Uterus (tissue), 4 donors: Measurements from ENCODE around the gene MRPL48. TPM values are rescaled to one million over a fixed set of nuclear protein-coding genes. Genes with fewer than 3 reads are reported as not detected.

Source experiments
- DNase-seq, 2 donors: peaks; one replicate each; pipeline ENCODE4 v3.0.0-alpha.2; 2019 to 2020
- H3K27ac ChIP-seq, 2 donors: fragments of 200-600 bp; sonication (generic); 1 replicate in 1 of 2; 2 replicates in 1 of 2; pipeline ENCODE4 v1.5.1; 2016 to 2018
- H3K27me3 ChIP-seq, 2 donors: fragments of 200-600 bp; sonication (generic); one replicate each; pipeline ENCODE4 v1.5.1; 2018 to 2019; ENCODE audit warnings: control low read depth in 1 of 2
- H3K36me3 ChIP-seq, 2 donors: fragments of 200-600 bp; sonication (generic); one replicate each; pipeline ENCODE4 v1.5.1; 2019; ENCODE audit warnings: control low read depth in 1 of 2
- H3K4me1 ChIP-seq, 2 donors: fragments of 200-600 bp; sonication (generic); one replicate each; pipeline ENCODE4 v1.5.1; 2018 to 2019; ENCODE audit warnings: control low read depth in 1 of 2
- H3K4me3 ChIP-seq, 2 donors: fragments of 200-600 bp; sonication (generic); 1 replicate in 1 of 2; 2 replicates in 1 of 2; pipeline ENCODE4 v1.5.1; 2018 to 2019; ENCODE audit warnings: mild to moderate bottlenecking in 1 of 2
- H3K9me3 ChIP-seq, 2 donors: fragments of 200-600 bp; sonication (generic); one replicate each; pipeline ENCODE4 v1.5.1; 2019; ENCODE audit warnings: control low read depth in 1 of 2
- POLR2A ChIP-seq, 2 donors: fragments of 450-650 bp; IDR thresholded peaks; one replicate each; pipeline ENCODE4 v1.6.1; 2016; ENCODE audit warnings: antibody characterized with exemption in 2 of 2, mild to moderate bottlenecking in 1 of 2, moderate library complexity in 1 of 2
- intact Hi-C: fragments of 100-400 bp; cut with DNase I; formaldehyde crosslinking; loops from one replicate; pipeline ENCODE4 v1.15.1; 2023; ENCODE audit warnings: low total_unique reads
- total RNA-seq, 4 donors: library from RNA; depleted of rRNA in 3 of 4; stranded (reverse); fragments of >200 nt in 3 of 4; gene quantifications; one replicate each; pipeline versions ENCODE4 v1.1.0 to v1.2.4, GENCODE V29; 2014 to 2023
- TF ChIP-seq, protein P1 (sequence below), 4 experiments: fragments of 200-600 bp in 2 of 4; fragments of 450-650 bp in 2 of 4; sonication (generic) in 2 of 4; IDR thresholded peaks; one replicate each; pipeline ENCODE4 v1.5.1; 2016 to 2019; ENCODE audit warnings: antibody characterized with exemption in 4 of 4, mild to moderate bottlenecking in 2 of 4, moderate library complexity in 1 of 4
- donor health status: DM: yes; HTN: yes; CAD: no.

The MRPL48 gene
- total RNA-seq, 4 donors from 2014 or later, result 5.6 to 29.6 (median 11.9) TPM

GRCh38 chr11:73856031-73856567 is 68.4 kb downstream of the MRPL48 start:
- no peak overlapping the region for H3K27ac ChIP-seq
- no peak overlapping the region for H3K4me3 ChIP-seq
- no peaks in the 10 kb centered on the region for H3K36me3 ChIP-seq
- intact Hi-C loops, result no loop called here
- no peaks in the 10 kb centered on the region for H3K9me3 ChIP-seq
- TF ChIP-seq POLR2A (IDR thresholded peaks at IDR 0.05), result no peak
- TF ChIP-seq, protein P1, sequence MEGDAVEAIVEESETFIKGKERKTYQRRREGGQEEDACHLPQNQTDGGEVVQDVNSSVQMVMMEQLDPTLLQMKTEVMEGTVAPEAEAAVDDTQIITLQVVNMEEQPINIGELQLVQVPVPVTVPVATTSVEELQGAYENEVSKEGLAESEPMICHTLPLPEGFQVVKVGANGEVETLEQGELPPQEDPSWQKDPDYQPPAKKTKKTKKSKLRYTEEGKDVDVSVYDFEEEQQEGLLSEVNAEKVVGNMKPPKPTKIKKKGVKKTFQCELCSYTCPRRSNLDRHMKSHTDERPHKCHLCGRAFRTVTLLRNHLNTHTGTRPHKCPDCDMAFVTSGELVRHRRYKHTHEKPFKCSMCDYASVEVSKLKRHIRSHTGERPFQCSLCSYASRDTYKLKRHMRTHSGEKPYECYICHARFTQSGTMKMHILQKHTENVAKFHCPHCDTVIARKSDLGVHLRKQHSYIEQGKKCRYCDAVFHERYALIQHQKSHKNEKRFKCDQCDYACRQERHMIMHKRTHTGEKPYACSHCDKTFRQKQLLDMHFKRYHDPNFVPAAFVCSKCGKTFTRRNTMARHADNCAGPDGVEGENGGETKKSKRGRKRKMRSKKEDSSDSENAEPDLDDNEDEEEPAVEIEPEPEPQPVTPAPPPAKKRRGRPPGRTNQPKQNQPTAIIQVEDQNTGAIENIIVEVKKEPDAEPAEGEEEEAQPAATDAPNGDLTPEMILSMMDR (IDR thresholded peaks at IDR 0.05), result no peak
- no peaks in the 10 kb centered on the region for H3K4me1 ChIP-seq
- no peaks in the 10 kb centered on the region for H3K27me3 ChIP-seq
- no peak for DNase-seq

GRCh38 chr11:73859671-73860070 is 72.0 kb downstream of the MRPL48 start:
- Histone ChIP-seq H3K9me3 (no peaks in the 10 kb centered on the region), H3K4me1 (no peaks in the 10 kb centered on the region), H3K27me3 (no peaks in the 10 kb centered on the region), H3K4me3 (no peak overlapping the region), H3K36me3 (no peaks in the 10 kb centered on the region), H3K27ac (no peak overlapping the region)
- TF ChIP-seq, protein P1 (IDR thresholded peaks at IDR 0.05), result no peak
- no peak for TF ChIP-seq POLR2A (IDR thresholded peaks at IDR 0.05)
- DNase-seq, result no peak
- intact Hi-C loops, result no loop called here

GRCh38 chr11:73860202-73860601 is 72.5 kb downstream of the MRPL48 start:
- no peak for DNase-seq
- H3K4me1 ChIP-seq, result no peaks in the 10 kb centered on the region
- no peaks in the 10 kb centered on the region for H3K27me3 ChIP-seq
- no peaks in the 10 kb centered on the region for H3K9me3 ChIP-seq
- H3K4me3 ChIP-seq, result no peak overlapping the region
- no peak overlapping the region for H3K27ac ChIP-seq
- intact Hi-C loops, result no loop called here
- no peaks in the 10 kb centered on the region for H3K36me3 ChIP-seq
- TF ChIP-seq POLR2A (IDR thresholded peaks at IDR 0.05), result no peak
- TF ChIP-seq, protein P1 (IDR thresholded peaks at IDR 0.05), result no peak

DNA sequence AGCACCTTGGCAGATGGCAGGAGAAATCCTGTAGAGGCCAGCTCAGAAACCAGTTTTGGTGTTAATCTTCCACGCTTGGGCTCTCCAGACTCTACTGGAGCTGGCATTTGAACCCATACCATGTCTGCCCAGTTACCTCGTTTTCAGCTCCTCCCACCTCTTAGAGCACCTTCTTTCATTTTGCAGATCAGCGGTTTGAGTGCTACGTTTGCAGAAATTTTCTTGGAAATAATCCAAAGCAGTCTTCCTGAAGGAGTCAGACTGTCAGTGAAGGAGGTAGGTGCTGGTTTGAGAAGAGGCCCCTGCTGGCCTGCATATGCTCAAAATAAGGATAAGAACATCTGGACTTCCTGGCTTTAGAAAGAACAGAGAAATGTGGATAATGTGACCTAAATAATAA is 75.3 kb downstream of the MRPL48 start:
- intact Hi-C loops, result no loop called here
- Histone ChIP-seq H3K4me1 (peaks cover 0 to 4% of the 10 kb centered on the region in 2 donors), H3K36me3 (no peaks in the 10 kb centered on the region), H3K4me3 (no peak overlapping the region), H3K27me3 (no peaks in the 10 kb centered on the region), H3K9me3 (no peaks in the 10 kb centered on the region), H3K27ac (no peak overlapping the region)
- no peak for TF ChIP-seq POLR2A (IDR thresholded peaks at IDR 0.05)
- TF ChIP-seq, protein P1 (IDR thresholded peaks at IDR 0.05), result no peak
- DNase-seq, result no peak

DNA sequence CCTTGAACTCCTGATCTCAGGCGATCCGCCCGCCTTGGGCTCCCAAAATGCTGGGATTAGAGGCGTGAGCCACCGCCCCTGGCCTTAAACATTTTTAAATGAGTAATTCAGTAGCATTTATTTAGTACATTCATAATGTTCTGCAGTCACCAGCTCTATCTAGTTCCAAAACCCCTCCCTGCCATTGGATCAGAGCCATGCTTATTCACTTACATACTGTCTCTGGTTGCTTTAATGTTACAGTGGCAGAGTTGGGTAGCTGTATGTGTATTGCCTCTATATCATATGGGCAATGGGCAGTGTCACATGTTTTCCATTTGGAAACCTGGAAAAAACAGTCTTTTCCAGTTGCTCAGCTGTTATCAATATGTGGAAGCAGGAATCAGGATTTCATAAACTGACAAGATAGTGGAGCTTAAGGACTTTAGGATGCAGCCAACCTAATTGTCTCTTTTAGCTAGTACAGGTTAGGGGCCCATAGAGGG is 78.5 kb downstream of the MRPL48 start:
- no peaks in the 10 kb centered on the region for H3K27me3 ChIP-seq
- intact Hi-C loops, result no loop called here
- TF ChIP-seq POLR2A (IDR thresholded peaks at IDR 0.05), result no peak
- TF ChIP-seq, protein P1 (IDR thresholded peaks at IDR 0.05), result no peak
- H3K27ac ChIP-seq, result peak overlapping the region; percentile 17 to 59
- H3K4me1 ChIP-seq, result peaks cover 0 to 4% of the 10 kb centered on the region in 2 donors
- H3K9me3 ChIP-seq, result no peaks in the 10 kb centered on the region
- DNase-seq, result no peak
- no peak overlapping the region for H3K4me3 ChIP-seq
- H3K36me3 ChIP-seq, result no peaks in the 10 kb centered on the region
